Lower leg skin (tissue), 4 donors: ENCODE measurements around the gene CTDNEP1. TPM values are rescaled to one million over a fixed set of nuclear protein-coding genes. Genes with fewer than 3 reads are reported as not detected.

Source experiments
- DNase-seq, 2 donors: peaks; one replicate each; pipeline ENCODE4 v3.0.0-alpha.2; 2019; ENCODE audit warnings: low spot score in 2 of 2
- H3K4me3 ChIP-seq: fragments of 200-600 bp; sonication (generic); 2 replicates; pipeline ENCODE4 v1.5.1; 2017; ENCODE audit warnings: mild to moderate bottlenecking, low read depth; ENCODE audit not compliant: poor library complexity, severe bottlenecking
- CTCF ChIP-seq, 3 donors: fragments of 450-650 bp; IDR thresholded peaks; one replicate each; pipeline ENCODE4 v1.5.1; 2016; ENCODE audit warnings: antibody characterized with exemption in 3 of 3, mild to moderate bottlenecking in 3 of 3, moderate library complexity in 2 of 3
- POLR2A ChIP-seq, 2 donors: fragments of 450-650 bp; IDR thresholded peaks; one replicate each; pipeline ENCODE4 v1.6.1; 2016 to 2017; ENCODE audit warnings: antibody characterized with exemption in 2 of 2, mild to moderate bottlenecking in 1 of 2, moderate library complexity in 1 of 2
- WGBS, 2 donors: methylation state at CpG; one replicate each; pipeline ENCODE4 v1.1.5; 2018; 5-methylcytosine and 5-hydroxymethylcytosine counted together
- intact Hi-C: fragments of 100-400 bp; cut with DNase I; formaldehyde crosslinking; loops from one replicate; pipeline ENCODE4 v1.15.0; 2023; ENCODE audit warnings: low total_unique reads
- total RNA-seq, 4 donors: library from RNA; depleted of rRNA; stranded (reverse); fragments of >200 nt; gene quantifications; one replicate each; pipeline ENCODE4 v1.1.0, GENCODE V29; 2016

Gene CTDNEP1
- total RNA-seq, 4 donors from 2014 or later = 55.3 to 79.2 (median 70.4) TPM

DNA sequence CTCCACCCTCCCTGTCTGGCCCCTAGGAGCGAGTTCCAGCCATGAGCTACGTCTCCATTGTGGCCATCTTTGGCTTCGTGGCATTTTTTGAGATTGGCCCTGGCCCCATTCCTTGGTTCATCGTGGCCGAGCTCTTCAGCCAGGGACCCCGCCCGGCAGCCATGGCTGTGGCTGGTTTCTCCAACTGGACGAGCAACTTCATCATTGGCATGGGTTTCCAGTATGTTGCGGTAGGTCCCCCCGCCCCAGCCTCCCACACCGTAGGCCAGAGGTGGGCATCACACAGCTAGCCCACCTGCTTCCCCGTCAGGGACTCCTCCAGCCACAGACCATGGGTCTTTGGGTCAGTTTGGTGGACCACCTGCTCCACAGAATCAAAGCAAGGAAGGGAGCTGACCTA lies 34.1 kb upstream of the CTDNEP1 start:
- TF ChIP-seq POLR2A (IDR thresholded peaks at IDR 0.05) (no peak), CTCF (IDR thresholded peaks at IDR 0.05) (no peak)
- intact Hi-C loops = no loop called here
- no peak for DNase-seq
- 86 to 89% methylated on average over 12 of the region's 12 CpGs for WGBS, 2 donors
- H3K4me3 ChIP-seq = no peak overlapping the region

- WGBS, 2 donors = 91 to 95% methylated on average over 9 to 16 of the region's 16 CpGs
- TF ChIP-seq CTCF (IDR thresholded peaks at IDR 0.05) (no peak), POLR2A (IDR thresholded peaks at IDR 0.05) (no peak)
Measured at GRCh38 chr17:7284911-7285310, 33.4 kb upstream of the CTDNEP1 start.

DNA sequence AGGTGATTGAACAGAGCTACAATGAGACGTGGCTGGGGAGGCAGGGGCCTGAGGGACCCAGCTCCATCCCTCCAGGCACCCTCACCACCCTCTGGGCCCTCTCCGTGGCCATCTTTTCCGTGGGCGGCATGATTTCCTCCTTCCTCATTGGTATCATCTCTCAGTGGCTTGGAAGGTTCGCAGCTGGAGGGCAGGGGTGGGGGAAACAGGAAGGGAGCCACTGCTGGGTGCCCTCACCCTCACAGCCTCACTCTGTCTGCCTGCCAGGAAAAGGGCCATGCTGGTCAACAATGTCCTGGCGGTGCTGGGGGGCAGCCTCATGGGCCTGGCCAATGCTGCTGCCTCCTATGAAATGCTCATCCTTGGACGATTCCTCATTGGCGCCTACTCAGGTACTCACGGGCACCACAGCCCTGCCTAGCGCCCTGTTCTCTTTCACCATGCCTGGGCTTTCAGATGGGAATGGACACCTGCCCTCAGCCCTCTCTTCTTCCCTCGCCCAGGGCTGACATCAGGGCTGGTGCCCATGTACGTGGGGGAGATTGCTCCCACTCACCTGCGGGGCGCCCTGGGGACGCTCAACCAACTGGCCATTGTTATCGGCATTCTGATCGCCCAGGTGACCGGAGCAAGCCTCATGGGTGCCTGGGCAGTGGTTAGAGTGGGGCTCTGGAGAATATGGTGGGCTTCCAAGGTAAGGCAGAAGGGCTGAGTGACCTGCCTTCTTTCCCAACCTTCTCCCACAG lies 32.1 kb upstream of the CTDNEP1 start:
- no peak for DNase-seq
- intact Hi-C loops = no loop called here
- no peak overlapping the region for H3K4me3 ChIP-seq
- WGBS, 2 donors = 81 to 87% methylated on average over 18 of the region's 18 CpGs
- TF ChIP-seq CTCF (IDR thresholded peaks at IDR 0.05) = no peak
- no peak for TF ChIP-seq POLR2A (IDR thresholded peaks at IDR 0.05)

More at GRCh38 chr17:7284911-7285310, 33.4 kb upstream of the CTDNEP1 start:
- intact Hi-C loops = no loop called here
- no peak for DNase-seq
- H3K4me3 ChIP-seq = no peak overlapping the region

- intact Hi-C loops = no loop called here
- TF ChIP-seq CTCF (IDR thresholded peaks at IDR 0.05) = no peak
- TF ChIP-seq POLR2A (IDR thresholded peaks at IDR 0.05) = no peak
- no peak overlapping the region for H3K4me3 ChIP-seq
- DNase-seq = no peak
- 39 to 40% methylated on average over 6 of the region's 6 CpGs for WGBS, 2 donors
Measured at GRCh38 chr17:7282752-7283321, 31.3 kb upstream of the CTDNEP1 start.

DNA sequence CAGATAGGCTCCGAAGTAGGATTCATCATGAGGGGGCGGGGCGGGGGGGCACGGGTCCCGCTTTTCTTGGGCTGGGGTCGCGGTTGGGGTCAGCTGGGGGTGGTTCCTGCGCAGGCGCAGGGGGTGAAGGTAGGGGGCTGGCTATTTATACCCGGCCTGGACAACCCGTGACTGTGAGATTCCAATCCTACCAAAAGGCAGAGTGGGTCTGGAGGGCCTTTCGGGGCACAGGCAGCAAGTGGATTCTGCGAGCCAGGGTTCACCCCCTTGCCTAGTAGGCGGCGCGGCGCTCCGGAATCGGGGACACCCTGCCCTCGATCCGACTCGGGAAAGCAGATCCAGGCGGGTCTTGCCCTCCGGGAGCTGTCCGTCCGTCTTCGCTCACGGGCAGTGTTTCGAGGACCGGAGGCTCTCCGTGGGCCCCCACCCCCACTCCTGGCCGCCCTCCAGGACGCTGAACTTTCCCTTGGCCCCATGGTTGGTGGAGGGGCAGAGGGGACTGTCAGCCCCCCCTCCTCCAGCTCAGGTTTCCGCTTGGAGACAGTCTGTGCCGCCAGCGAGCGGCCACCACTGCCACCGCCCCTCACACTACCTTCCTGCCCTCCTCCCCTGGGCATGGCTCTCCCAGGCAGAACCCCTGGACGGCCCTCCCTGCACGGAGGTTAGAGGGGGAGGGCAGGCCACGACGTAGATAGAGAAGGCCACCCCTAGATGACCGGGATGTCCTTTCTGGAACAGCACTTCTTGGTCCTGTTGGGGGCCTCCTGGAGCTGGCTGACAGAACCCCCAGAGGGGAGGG lies 30.6 kb upstream of the CTDNEP1 start:
- DNase-seq = peak in 1 of 2 donors; percentile 89
- 7 to 8% methylated on average over 24 to 37 of the region's 43 CpGs for WGBS, 2 donors
- intact Hi-C loops = loop anchor here (2.0 kb wide), 1 partner anchor 61 kb away; no protein-coding TSS in a partner anchor

More for the DNA sequence above, 30.6 kb upstream of the CTDNEP1 start:
- peak overlapping the region; percentile 29 for H3K4me3 ChIP-seq
- TF ChIP-seq POLR2A (IDR thresholded peaks at IDR 0.05) = no peak
- TF ChIP-seq CTCF (IDR thresholded peaks at IDR 0.05) = no peak
